ENCODE measurements around the gene CREBZF.
"Not testable (repeated sequence)": the region's sequence is repeated elsewhere in the genome, so short reads cannot be mapped to it uniquely, and the experiment has no call there.

Gene CREBZF

GRCh38 chr11:85682330-85683305 is 17.7 kb upstream of the CREBZF start:
- no peak for TF ChIP-seq CTCF (conservative IDR thresholded peaks at IDR 0.05)
- H3K27ac ChIP-seq: no peak overlapping the region

- TF ChIP-seq CTCF (conservative IDR thresholded peaks at IDR 0.05): no peak
Measured at GRCh38 chr11:85680897-85681296, 16.0 kb upstream of the CREBZF start.

DNA sequence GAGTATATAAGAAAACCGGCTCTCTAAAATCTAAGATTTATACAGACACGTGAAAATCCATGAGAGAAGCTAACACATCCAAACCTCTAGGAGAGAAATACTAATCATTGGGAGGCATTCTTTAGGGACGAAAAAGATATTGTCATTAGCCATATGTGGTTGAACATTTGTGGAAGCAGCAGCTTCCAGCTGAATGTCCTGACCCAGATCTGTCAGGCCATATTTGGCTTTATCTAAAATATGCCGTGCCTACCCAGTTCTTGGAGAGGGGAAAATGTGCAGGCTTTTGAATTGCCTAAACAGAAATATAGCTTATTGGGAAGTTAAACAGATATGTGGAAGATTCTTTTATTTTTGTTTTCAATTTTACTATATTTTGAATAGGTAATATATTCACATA is 14.6 kb upstream of the CREBZF start:
- TF ChIP-seq CTCF (conservative IDR thresholded peaks at IDR 0.05): no peak
- no peak overlapping the region for H3K27ac ChIP-seq

More at GRCh38 chr11:85680897-85681296, 16.0 kb upstream of the CREBZF start:
- no peak overlapping the region for H3K27ac ChIP-seq

- TF ChIP-seq CTCF (conservative IDR thresholded peaks at IDR 0.05): no peak
- no peak overlapping the region for H3K27ac ChIP-seq
Measured at GRCh38 chr11:85673393-85673792, 8.5 kb upstream of the CREBZF start.

DNA sequence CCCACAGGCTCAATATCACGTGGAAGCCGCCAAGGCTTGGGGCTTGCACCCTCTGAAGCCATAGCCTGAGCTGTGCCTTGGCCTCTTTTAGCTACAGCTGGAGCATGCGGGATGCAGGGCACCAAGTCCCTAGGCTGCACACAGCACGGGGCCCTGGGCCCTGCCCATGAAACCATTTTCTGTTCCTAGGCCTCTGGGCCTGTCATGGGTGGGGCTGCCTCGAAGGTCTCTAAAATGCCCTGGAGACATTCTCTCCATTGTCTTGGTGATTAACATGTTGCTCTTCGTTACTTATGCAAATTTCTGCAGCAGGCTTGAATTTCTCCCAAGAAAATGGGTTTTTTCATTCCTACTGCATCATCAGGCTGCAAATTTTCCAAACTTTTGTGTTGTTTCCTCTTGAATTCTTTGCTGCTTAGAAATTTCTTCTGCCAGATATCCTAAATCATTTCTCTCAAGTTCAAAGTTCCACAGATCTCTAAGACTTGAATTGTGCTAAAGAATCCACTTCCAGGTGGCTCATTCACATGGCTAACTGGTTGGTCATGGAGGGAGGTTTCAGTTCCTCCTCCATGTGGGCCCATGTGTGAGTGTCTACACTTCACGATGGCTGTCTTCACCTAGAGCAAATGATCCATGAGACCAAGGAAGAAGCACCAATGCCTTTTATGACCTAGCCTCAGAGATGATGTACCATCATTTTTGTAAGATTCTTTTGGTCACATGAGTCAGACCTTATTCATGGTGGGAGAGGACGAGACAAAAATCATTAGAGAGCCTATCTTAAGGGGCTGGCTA is 7.4 kb upstream of the CREBZF start:
- TF ChIP-seq CTCF (conservative IDR thresholded peaks at IDR 0.05): no peak
- H3K27ac ChIP-seq: no peak overlapping the region

GRCh38 chr11:85670949-85671663 is 6.2 kb upstream of the CREBZF start:
- H3K27ac ChIP-seq: not testable (repeated sequence)

DNA sequence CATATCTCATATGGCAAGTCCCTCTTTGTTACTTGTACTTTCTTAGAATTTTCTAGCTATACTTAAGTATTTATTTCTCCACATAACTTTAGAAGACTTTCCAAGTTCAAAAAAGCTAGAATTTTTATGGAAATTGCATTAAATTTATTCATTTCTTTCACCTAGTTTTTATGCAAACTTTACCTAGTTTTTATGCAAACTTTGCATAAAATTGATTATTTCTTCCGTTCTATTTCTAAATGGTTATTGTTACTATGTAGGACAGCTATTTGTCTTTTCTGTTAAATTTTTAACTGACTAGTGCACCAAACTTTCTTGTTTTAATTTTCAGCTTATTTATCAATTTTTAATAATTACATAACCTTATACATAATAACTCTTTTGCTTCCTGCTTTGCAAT is 3.2 kb upstream of the CREBZF start:
- no peak for TF ChIP-seq CTCF (conservative IDR thresholded peaks at IDR 0.05)
- no peak overlapping the region for H3K27ac ChIP-seq
